Measurements from ENCODE around the gene ICE2. TPM values are rescaled to one million over a fixed set of nuclear protein-coding genes. Genes with fewer than 3 reads are reported as not detected.

The ICE2 gene
- total and polyA plus RNA-seq, 4 donors = 7.1 to 62.0 (median 26.0) TPM

DNA sequence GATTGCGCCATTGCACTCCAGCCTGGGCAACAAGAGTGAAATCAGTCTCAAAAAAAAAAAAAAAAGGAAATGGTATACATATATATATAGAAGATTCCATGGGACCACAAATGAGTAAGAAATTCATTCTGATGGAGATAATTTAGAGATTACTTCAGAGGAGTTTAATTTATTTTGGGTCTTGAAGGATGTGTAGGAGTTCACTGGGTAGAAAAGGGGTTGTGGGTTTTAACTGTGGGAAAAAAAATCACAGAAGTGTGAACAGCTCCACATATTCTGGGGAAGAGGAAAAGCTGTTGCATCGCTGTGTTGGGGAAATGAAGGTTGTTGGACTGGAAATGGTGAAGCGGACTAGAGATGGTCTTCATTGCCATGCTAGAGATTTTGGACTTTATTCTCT is 4.1 kb upstream of the ICE2 start:
- 98% methylated on average over 3 of the region's 3 CpGs for WGBS, 2 donors
- intact Hi-C loops (cut with DNase I) = no loop called here

DNA sequence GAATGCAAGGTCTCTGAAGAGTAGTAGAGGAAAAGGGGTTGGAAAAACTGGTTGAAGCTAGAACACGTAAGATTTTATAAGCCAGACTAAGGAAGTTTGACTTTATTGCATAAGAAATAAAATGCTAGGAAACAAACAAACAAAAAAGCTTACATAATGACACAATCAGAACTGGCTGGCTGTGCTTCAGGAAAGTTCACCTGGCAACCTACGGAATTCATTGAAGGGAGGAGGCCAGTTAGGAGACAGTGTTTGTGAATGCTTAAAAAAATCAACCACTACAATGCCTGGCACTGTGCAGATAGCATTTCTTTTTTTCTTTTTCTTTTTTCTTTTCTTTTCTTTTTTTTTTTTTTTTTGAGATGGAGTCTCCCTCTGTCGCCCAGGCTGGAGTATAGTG is 1.9 kb upstream of the ICE2 start:
- Histone ChIP-seq H3K4me3 (ENCODE audit: low read length in 2 of 2) (no peak overlapping the region), H3K4me1 (ENCODE audit: control insufficient read depth in 1 of 2, insufficient read depth in 2 of 2, low read length in 2 of 2) (peaks cover 3% of the 10 kb centered on the region in 2 donors), H3K9me3 (ENCODE audit: control insufficient read depth, low read length) (no peaks in the 10 kb centered on the region), H3K27ac (ENCODE audit: low read depth in 1 of 2, low read length in 2 of 2) (no peak overlapping the region), H3K27me3 (ENCODE audit: control insufficient read depth in 1 of 2, insufficient read depth in 2 of 2, low read length in 1 of 2) (no peaks in the 10 kb centered on the region), H3K36me3 (ENCODE audit: control insufficient read depth in 1 of 2, insufficient read depth in 2 of 2, low read length in 1 of 2) (no peaks in the 10 kb centered on the region)
- DNase-seq (no peak), ATAC-seq (ENCODE audit: low FRiP score) (no peak)
- 87 to 94% methylated on average over 3 of the region's 3 CpGs for WGBS, 2 donors
- intact Hi-C loops (cut with DNase I) = no loop called here

More for the DNA sequence above, 4.1 kb upstream of the ICE2 start:
- DNase-seq = no peak
- Histone ChIP-seq H3K36me3 (ENCODE audit: control insufficient read depth in 1 of 2, insufficient read depth in 2 of 2, low read length in 1 of 2) (no peaks in the 10 kb centered on the region), H3K9me3 (ENCODE audit: control insufficient read depth, low read length) (no peaks in the 10 kb centered on the region), H3K4me3 (ENCODE audit: low read length in 2 of 2) (no peak overlapping the region), H3K4me1 (ENCODE audit: control insufficient read depth in 1 of 2, insufficient read depth in 2 of 2, low read length in 2 of 2) (peaks cover 2 to 3% of the 10 kb centered on the region in 2 donors), H3K27me3 (ENCODE audit: control insufficient read depth in 1 of 2, insufficient read depth in 2 of 2, low read length in 1 of 2) (no peaks in the 10 kb centered on the region), H3K27ac (ENCODE audit: low read depth in 1 of 2, low read length in 2 of 2) (no peak overlapping the region)
- ATAC-seq (ENCODE audit: low FRiP score) = no peak

DNA sequence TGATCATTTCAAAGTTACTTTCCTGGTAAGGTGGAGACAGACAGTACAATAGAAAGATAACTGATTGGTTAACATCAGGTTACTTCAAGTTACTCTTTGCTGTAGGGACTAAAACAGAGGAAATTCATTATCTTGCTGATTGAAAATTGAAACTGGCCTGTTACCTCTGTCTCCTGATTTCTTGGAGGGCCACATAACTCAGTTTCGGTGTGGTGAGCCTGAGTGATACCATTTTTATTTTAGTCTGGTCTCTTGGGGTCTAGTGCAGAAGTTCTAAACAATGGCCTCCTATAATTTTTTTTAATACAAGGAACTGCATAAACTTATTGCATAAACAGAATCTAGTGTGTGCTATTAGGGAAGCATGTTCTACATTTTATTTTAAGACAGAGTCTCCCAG is 1.2 kb upstream of the ICE2 start:
- H3K27me3 ChIP-seq (ENCODE audit: control insufficient read depth in 1 of 2, insufficient read depth in 2 of 2, low read length in 1 of 2) = no peaks in the 10 kb centered on the region
- WGBS, 2 donors = 92 to 94% methylated on average over 1 of the region's 1 CpG
- H3K27ac ChIP-seq (ENCODE audit: low read depth in 1 of 2, low read length in 2 of 2) = no peak overlapping the region
- ATAC-seq (ENCODE audit: low FRiP score) (no peak), DNase-seq (no peak)
- peaks cover 3% of the 10 kb centered on the region in 2 donors for H3K4me1 ChIP-seq (ENCODE audit: control insufficient read depth in 1 of 2, insufficient read depth in 2 of 2, low read length in 2 of 2)
- H3K9me3 ChIP-seq (ENCODE audit: control insufficient read depth, low read length) = no peaks in the 10 kb centered on the region
- no peak overlapping the region for H3K4me3 ChIP-seq (ENCODE audit: low read length in 2 of 2)
- no peaks in the 10 kb centered on the region for H3K36me3 ChIP-seq (ENCODE audit: control insufficient read depth in 1 of 2, insufficient read depth in 2 of 2, low read length in 1 of 2)
- intact Hi-C loops (cut with DNase I) = no loop called here

DNA sequence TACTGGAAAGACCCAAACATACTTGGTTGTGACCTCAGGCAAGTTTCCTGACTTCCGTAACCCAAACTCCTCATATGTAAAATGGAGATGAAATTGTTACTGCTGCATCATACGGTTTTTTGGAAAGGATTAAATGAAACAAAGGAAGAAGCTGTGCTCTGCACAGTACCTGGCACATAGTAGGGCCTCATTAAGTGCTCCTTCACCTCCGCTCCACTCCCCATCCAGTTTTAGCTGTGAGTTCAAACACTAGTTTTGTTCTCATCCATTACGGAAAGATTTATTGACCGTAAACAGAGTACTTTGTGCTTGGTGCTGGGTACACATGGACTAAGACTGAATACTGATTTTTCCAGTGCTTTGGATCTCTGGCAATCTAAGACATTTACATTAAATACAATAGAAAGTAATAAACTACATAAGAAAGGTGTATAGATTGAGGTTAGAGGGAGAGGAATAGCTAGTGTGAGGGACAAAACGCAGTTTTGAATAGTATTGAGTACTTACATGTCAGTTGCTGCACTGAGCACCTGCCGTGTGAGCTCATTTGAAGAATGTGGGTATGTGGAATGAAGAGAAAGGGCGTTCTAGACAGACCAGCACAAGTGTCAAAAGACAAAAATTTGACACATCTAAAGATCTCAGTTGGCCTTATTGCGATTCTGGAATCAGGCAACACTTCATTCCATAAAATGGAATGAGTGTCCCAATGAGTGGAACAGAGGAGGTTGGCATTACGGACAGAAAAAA is 594 bp upstream of the ICE2 start:
- H3K4me1 ChIP-seq (ENCODE audit: control insufficient read depth in 1 of 2, insufficient read depth in 2 of 2, low read length in 2 of 2) = peaks cover 3% of the 10 kb centered on the region in 2 donors
- H3K9me3 ChIP-seq (ENCODE audit: control insufficient read depth, low read length) = no peaks in the 10 kb centered on the region
- no peak for DNase-seq
- H3K36me3 ChIP-seq (ENCODE audit: control insufficient read depth in 1 of 2, insufficient read depth in 2 of 2, low read length in 1 of 2) = peaks cover 0 to 2% of the 10 kb centered on the region in 2 donors
- WGBS, 2 donors = 45 to 48% methylated on average over 10 of the region's 10 CpGs
- H3K27ac ChIP-seq (ENCODE audit: low read depth in 1 of 2, low read length in 2 of 2) = peak overlapping the region; percentile 14 to 81
- intact Hi-C loops (cut with DNase I) = no loop called here
- H3K27me3 ChIP-seq (ENCODE audit: control insufficient read depth in 1 of 2, insufficient read depth in 2 of 2, low read length in 1 of 2) = no peaks in the 10 kb centered on the region
- no peak for ATAC-seq (ENCODE audit: low FRiP score)
- H3K4me3 ChIP-seq (ENCODE audit: low read length in 2 of 2) = peak overlapping the region; percentile 30 to 64

DNA sequence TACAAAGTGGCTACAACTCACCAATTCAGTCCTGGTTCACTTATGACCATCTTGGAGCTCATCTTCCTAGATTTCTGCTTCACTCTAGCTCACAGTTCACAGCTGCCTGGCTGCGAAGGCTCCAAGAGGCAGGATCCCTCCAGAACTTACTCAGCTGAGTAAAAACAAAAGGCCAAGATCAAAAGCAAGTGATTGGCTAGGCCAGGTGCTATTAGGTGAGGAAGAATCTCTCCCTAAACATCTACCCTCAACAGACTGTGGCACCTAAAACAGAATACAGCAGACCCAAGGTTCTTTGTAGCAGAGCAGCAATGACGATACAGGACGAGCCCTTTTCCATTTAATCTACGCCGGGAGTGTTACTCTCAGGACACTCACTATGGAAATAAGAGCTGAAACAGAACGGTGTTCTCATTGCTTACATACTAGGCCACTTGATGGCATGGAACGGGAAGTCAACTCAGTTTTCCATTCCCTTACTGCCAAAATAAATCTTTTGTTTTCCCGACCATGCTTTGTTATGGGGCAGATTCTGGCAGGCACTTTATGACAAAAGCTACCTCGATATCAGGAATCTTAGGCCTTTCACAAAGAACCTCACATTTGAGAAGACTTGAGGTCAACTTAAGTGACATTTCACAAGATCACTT is 901 bp downstream of the ICE2 start:
- intact Hi-C loops (cut with DNase I) = no loop called here
- Histone ChIP-seq H3K36me3 (ENCODE audit: control insufficient read depth in 1 of 2, insufficient read depth in 2 of 2, low read length in 1 of 2) (peaks cover 0 to 2% of the 10 kb centered on the region in 2 donors), H3K27me3 (ENCODE audit: control insufficient read depth in 1 of 2, insufficient read depth in 2 of 2, low read length in 1 of 2) (no peaks in the 10 kb centered on the region), H3K9me3 (ENCODE audit: control insufficient read depth, low read length) (no peaks in the 10 kb centered on the region), H3K4me3 (ENCODE audit: low read length in 2 of 2) (peak overlapping the region; percentile 64 to 72), H3K4me1 (ENCODE audit: control insufficient read depth in 1 of 2, insufficient read depth in 2 of 2, low read length in 2 of 2) (peaks cover 3% of the 10 kb centered on the region in 2 donors), H3K27ac (ENCODE audit: low read depth in 1 of 2, low read length in 2 of 2) (peak overlapping the region; percentile 90 to 95)
- DNase-seq = no peak
- ATAC-seq (ENCODE audit: low FRiP score) = peak; percentile 54
- WGBS, 2 donors = 2 to 3% methylated on average over 9 of the region's 9 CpGs

DNA sequence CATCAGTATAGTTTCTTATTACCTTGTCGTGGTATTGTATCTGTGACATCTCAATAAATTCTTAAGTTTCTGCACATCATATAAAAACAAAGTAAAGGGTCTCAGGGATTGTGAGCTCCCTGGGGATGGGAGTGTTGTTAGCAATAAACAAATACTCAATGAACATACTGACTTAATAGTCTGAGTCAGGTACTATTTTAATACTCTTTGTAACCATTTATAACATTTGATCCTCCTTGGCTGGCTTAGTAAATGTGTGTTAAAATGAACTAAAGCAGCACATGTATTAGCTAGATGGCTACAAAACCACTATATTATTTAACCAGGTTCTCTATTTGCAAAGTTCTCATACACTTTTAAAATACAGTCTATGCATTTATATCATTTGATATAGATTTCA is 1.8 kb downstream of the ICE2 start:
- Histone ChIP-seq H3K27me3 (ENCODE audit: control insufficient read depth in 1 of 2, insufficient read depth in 2 of 2, low read length in 1 of 2) (no peaks in the 10 kb centered on the region), H3K4me1 (ENCODE audit: control insufficient read depth in 1 of 2, insufficient read depth in 2 of 2, low read length in 2 of 2) (peaks cover 3% of the 10 kb centered on the region in 2 donors), H3K9me3 (ENCODE audit: control insufficient read depth, low read length) (no peaks in the 10 kb centered on the region), H3K27ac (ENCODE audit: low read depth in 1 of 2, low read length in 2 of 2) (no peak overlapping the region), H3K36me3 (ENCODE audit: control insufficient read depth in 1 of 2, insufficient read depth in 2 of 2, low read length in 1 of 2) (peaks cover 0 to 3% of the 10 kb centered on the region in 2 donors), H3K4me3 (ENCODE audit: low read length in 2 of 2) (no peak overlapping the region)
- WGBS, 2 donors = 68 to 71% methylated on average over 1 of the region's 1 CpG
- intact Hi-C loops (cut with DNase I) = no loop called here
- ATAC-seq (ENCODE audit: low FRiP score) (no peak), DNase-seq (no peak)

DNA sequence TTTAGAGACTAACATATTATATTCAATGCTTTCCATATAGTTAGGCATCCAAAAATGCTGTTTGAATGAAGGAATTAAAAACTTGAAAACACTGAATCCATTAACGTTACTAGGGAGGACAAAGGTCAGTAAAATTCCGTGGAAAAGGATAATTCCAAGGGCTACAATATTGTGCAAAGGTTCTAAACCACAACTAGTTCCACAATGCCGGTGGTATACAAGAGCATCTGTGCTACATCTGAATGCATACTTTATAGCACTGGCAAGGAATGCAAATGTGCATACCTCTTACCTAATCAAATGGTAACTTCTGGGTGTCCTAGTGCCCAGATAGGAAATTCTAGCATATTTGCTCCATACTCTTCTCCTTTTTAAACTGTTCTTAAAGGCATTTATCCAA is 2.2 kb downstream of the ICE2 start:
- peaks cover 3% of the 10 kb centered on the region in 2 donors for H3K4me1 ChIP-seq (ENCODE audit: control insufficient read depth in 1 of 2, insufficient read depth in 2 of 2, low read length in 2 of 2)

DNA sequence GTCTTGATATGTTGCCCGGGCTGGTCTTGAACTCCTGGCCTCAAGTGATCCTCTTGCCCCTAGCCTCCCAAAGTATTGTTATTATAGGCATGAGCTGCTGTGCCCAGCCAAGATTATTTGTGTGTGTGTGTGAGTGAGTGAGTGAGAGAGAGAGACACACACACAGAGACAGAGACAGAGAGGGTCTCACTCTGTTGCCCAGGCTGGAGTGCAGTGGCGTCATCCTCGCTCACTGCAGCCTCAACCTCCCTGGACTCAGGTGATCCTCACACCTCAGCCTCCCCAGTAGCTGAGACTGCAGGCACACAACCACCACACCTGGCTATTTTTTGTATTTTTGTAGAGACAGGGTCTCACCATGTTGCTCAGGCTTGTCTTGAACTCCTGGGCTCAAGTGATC is 5.8 kb downstream of the ICE2 start:
- no peak for ATAC-seq (ENCODE audit: low FRiP score)
- Histone ChIP-seq H3K27ac (ENCODE audit: low read depth in 1 of 2, low read length in 2 of 2) (no peak overlapping the region), H3K27me3 (ENCODE audit: control insufficient read depth in 1 of 2, insufficient read depth in 2 of 2, low read length in 1 of 2) (no peaks in the 10 kb centered on the region), H3K4me3 (ENCODE audit: low read length in 2 of 2) (no peak overlapping the region), H3K9me3 (ENCODE audit: control insufficient read depth, low read length) (no peaks in the 10 kb centered on the region), H3K36me3 (ENCODE audit: control insufficient read depth in 1 of 2, insufficient read depth in 2 of 2, low read length in 1 of 2) (peaks cover 0 to 3% of the 10 kb centered on the region in 2 donors), H3K4me1 (ENCODE audit: control insufficient read depth in 1 of 2, insufficient read depth in 2 of 2, low read length in 2 of 2) (peaks cover 0 to 2% of the 10 kb centered on the region in 2 donors)
- DNase-seq = no peak
- WGBS, 2 donors = 86 to 94% methylated on average over 3 of the region's 3 CpGs
- intact Hi-C loops (cut with DNase I) = no loop called here

More for the DNA sequence above, 2.2 kb downstream of the ICE2 start:
- no peak for DNase-seq
- intact Hi-C loops (cut with DNase I) = no loop called here
- Histone ChIP-seq H3K27me3 (ENCODE audit: control insufficient read depth in 1 of 2, insufficient read depth in 2 of 2, low read length in 1 of 2) (no peaks in the 10 kb centered on the region), H3K27ac (ENCODE audit: low read depth in 1 of 2, low read length in 2 of 2) (no peak overlapping the region), H3K9me3 (ENCODE audit: control insufficient read depth, low read length) (no peaks in the 10 kb centered on the region), H3K4me3 (ENCODE audit: low read length in 2 of 2) (no peak overlapping the region), H3K36me3 (ENCODE audit: control insufficient read depth in 1 of 2, insufficient read depth in 2 of 2, low read length in 1 of 2) (peaks cover 0 to 3% of the 10 kb centered on the region in 2 donors)
- ATAC-seq (ENCODE audit: low FRiP score) = no peak
- 39 to 40% methylated on average over 3 of the region's 3 CpGs for WGBS, 2 donors

DNA sequence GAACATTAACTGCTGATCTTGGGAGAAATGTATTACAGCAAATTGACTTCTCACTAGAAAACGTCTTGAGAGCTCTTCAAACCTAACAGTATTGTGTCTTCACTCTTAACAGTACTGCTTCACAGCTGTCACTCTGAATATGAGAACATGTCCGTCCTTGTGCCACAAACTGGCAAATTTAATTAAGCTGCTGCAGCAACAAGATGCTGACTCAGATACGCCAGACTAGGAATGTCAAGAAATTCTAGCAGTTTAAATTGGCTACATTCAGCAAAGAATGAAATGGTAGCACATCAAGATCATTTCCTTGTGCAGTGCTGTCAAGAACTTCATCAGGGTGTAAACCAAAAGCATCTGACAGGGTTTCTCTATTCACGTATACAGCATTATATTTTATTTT is 7.6 kb downstream of the ICE2 start:
- ATAC-seq (ENCODE audit: low FRiP score) = no peak
- DNase-seq = no peak
- intact Hi-C loops (cut with DNase I) = no loop called here
- 73 to 75% methylated on average over 4 of the region's 4 CpGs for WGBS, 2 donors
- H3K36me3 ChIP-seq (ENCODE audit: control insufficient read depth in 1 of 2, insufficient read depth in 2 of 2, low read length in 1 of 2) = peaks cover 0 to 3% of the 10 kb centered on the region in 2 donors
- H3K4me1 ChIP-seq (ENCODE audit: control insufficient read depth in 1 of 2, insufficient read depth in 2 of 2, low read length in 2 of 2) = no peaks in the 10 kb centered on the region
- H3K4me3 ChIP-seq (ENCODE audit: low read length in 2 of 2) = no peak overlapping the region
- no peaks in the 10 kb centered on the region for H3K9me3 ChIP-seq (ENCODE audit: control insufficient read depth, low read length)
- no peak overlapping the region for H3K27ac ChIP-seq (ENCODE audit: low read depth in 1 of 2, low read length in 2 of 2)
- H3K27me3 ChIP-seq (ENCODE audit: control insufficient read depth in 1 of 2, insufficient read depth in 2 of 2, low read length in 1 of 2) = no peaks in the 10 kb centered on the region
